HEK293 (cell line): Measurements from ENCODE around the gene SAG.

Source experiments
- CTCF ChIA-PET: fragments of 350-600 bp; formaldehyde crosslinking; extraction: SDS; loops from one replicate; lab custom pipeline; 2021; ENCODE audit warnings: antibody characterized with exemption; lab: Yijun Ruan, JAX
- POLR2A ChIA-PET: fragments of 300-600 bp; formaldehyde crosslinking; extraction: SDS; loops from one replicate; lab custom pipeline; 2020; ENCODE audit warnings: antibody characterized with exemption, inconsistent platforms; lab: Yijun Ruan, JAX
- H3K27ac ChIP-seq: fragments of 200-500 bp; sonication (Bioruptor generic); 2 replicates; pipeline ENCODE4 v1.5.1; 2014; ENCODE audit warnings: low read depth, low read length, control low read depth, inconsistent platforms; ENCODE audit errors: extremely low read depth
- H3K36me3 ChIP-seq, 2 experiments: fragments of 200-500 bp in 1 of 2; sonication (Bioruptor generic) in 1 of 2; 1 replicate in 1 of 2; 2 replicates in 1 of 2; pipeline ENCODE4 v1.5.1; 2014 to 2017; ENCODE audit warnings: inconsistent platforms in 2 of 2, low read length in 2 of 2; ENCODE audit not compliant: control insufficient read depth in 2 of 2, insufficient read depth in 1 of 2
- H3K4me1 ChIP-seq: fragments of 200-500 bp; sonication (Bioruptor generic); 2 replicates; pipeline ENCODE4 v1.5.1; 2014; ENCODE audit warnings: mild to moderate bottlenecking, low read length, inconsistent platforms; ENCODE audit not compliant: control insufficient read depth, insufficient read depth
- H3K4me3 ChIP-seq: 2 replicates; pipeline ENCODE4 v1.5.1; 2011; ENCODE audit warnings: low read depth, mild to moderate bottlenecking, control low read depth, low read length, moderate library complexity
- H3K9me3 ChIP-seq: fragments of 200-500 bp; sonication (Bioruptor generic); 2 replicates; pipeline ENCODE4 v1.5.1; 2014; ENCODE audit warnings: low read depth, low read length, inconsistent platforms; ENCODE audit not compliant: control insufficient read depth, insufficient read depth
- ATF2 ChIP-seq: fragments of 450-650 bp; formaldehyde crosslinking; IDR thresholded peaks from 2 replicates; pipeline ENCODE4 v1.5.1; 2016; ENCODE audit warnings: missing biosample characterization, missing genetic modification characterization, low read depth
- ELK4 ChIP-seq: IDR thresholded peaks from 2 replicates; pipeline ENCODE4 v1.6.1; 2011; ENCODE audit warnings: mild to moderate bottlenecking, low read depth, low read length, borderline replicate concordance
- SETDB1 ChIP-seq: IDR thresholded peaks from one replicate; pipeline ENCODE4 v1.6.1; 2017; ENCODE audit warnings: mild to moderate bottlenecking, low read length, moderate library complexity, mixed read lengths; ENCODE audit not compliant: insufficient read length
- SP7 ChIP-seq: fragments of 450-650 bp; formaldehyde crosslinking; IDR thresholded peaks from 2 replicates; pipeline ENCODE4 v1.5.1; 2016; ENCODE audit warnings: missing biosample characterization, missing genetic modification characterization
- ZBTB44 ChIP-seq: fragments of 450-650 bp; IDR thresholded peaks from 2 replicates; pipeline ENCODE4 v1.5.1; 2018; ENCODE audit warnings: missing biosample characterization, mild to moderate bottlenecking, missing genetic modification characterization
- ZNF112 ChIP-seq: fragments of 450-650 bp; formaldehyde crosslinking; IDR thresholded peaks from 2 replicates; pipeline ENCODE4 v1.5.0; 2017; ENCODE audit warnings: missing biosample characterization, missing genetic modification characterization
- ZNF121 ChIP-seq: fragments of 450-650 bp; formaldehyde crosslinking; IDR thresholded peaks from 2 replicates; pipeline ENCODE4 v1.5.1; 2016; ENCODE audit warnings: missing biosample characterization, missing genetic modification characterization
- ZNF138 ChIP-seq: fragments of 450-650 bp; formaldehyde crosslinking; IDR thresholded peaks from 2 replicates; pipeline ENCODE4 v1.5.1; 2016; ENCODE audit warnings: missing biosample characterization, missing genetic modification characterization, borderline replicate concordance
- ZNF211 ChIP-seq: fragments of 450-650 bp; formaldehyde crosslinking; IDR thresholded peaks from 2 replicates; pipeline ENCODE4 v1.5.1; 2016; ENCODE audit warnings: low read depth, missing biosample characterization, missing genetic modification characterization
- ZNF214 ChIP-seq: fragments of 450-650 bp; formaldehyde crosslinking; IDR thresholded peaks from 2 replicates; pipeline ENCODE4 v1.5.1; 2017; ENCODE audit warnings: missing biosample characterization, mild to moderate bottlenecking, missing genetic modification characterization, borderline replicate concordance
- ZNF404 ChIP-seq: fragments of 450-650 bp; formaldehyde crosslinking; IDR thresholded peaks from 2 replicates; pipeline ENCODE4 v1.5.1; 2017; ENCODE audit warnings: missing biosample characterization, missing genetic modification characterization
- ZNF501 ChIP-seq: fragments of 450-650 bp; formaldehyde crosslinking; IDR thresholded peaks from 2 replicates; pipeline ENCODE4 v1.5.1; 2016; ENCODE audit warnings: missing biosample characterization, missing genetic modification characterization
- ZNF510 ChIP-seq: fragments of 450-650 bp; formaldehyde crosslinking; IDR thresholded peaks from 2 replicates; pipeline ENCODE4 v1.5.1; 2018; ENCODE audit warnings: mild to moderate bottlenecking, missing genetic modification characterization, missing biosample characterization; ENCODE audit not compliant: insufficient replicate concordance
- ZNF560 ChIP-seq: fragments of 450-650 bp; formaldehyde crosslinking; IDR thresholded peaks from 2 replicates; pipeline ENCODE4 v1.5.1; 2017; ENCODE audit warnings: missing biosample characterization, missing genetic modification characterization, borderline replicate concordance
- ZNF639 ChIP-seq: fragments of 450-650 bp; formaldehyde crosslinking; IDR thresholded peaks from 2 replicates; pipeline ENCODE4 v1.5.1; 2016; ENCODE audit warnings: missing biosample characterization, missing genetic modification characterization
- ZNF664 ChIP-seq: fragments of 450-650 bp; formaldehyde crosslinking; IDR thresholded peaks from 2 replicates; pipeline ENCODE4 v1.5.1; 2016; ENCODE audit warnings: missing biosample characterization, missing genetic modification characterization
- ZNF692 ChIP-seq: fragments of 450-650 bp; formaldehyde crosslinking; IDR thresholded peaks from 2 replicates; pipeline ENCODE4 v1.5.1; 2016; ENCODE audit warnings: missing biosample characterization, missing genetic modification characterization

The SAG gene

GRCh38 chr2:233300401-233300800, 7.2 kb upstream of the SAG start (continued):
- TF ChIP-seq ZNF214 (tag by site-specific recombination) (no peak), ZNF510 (tag by site-specific recombination) (no peak), ZNF501 (no peak), ZNF692 (no peak), ZNF211 (no peak), ZNF112 (tag by site-specific recombination) (no peak), ZNF560 (no peak)

GRCh38 chr2:233301248-233301647, 6.4 kb upstream of the SAG start:
- Histone ChIP-seq H3K27ac (no peak overlapping the region), H3K4me1 (no peaks in the 10 kb centered on the region), H3K36me3 (peaks cover 0 to 6% of the 10 kb centered on the region in 2 experiments; a peak in 2 of 3 replicates), H3K9me3 (no peaks in the 10 kb centered on the region), H3K4me3 (no peak overlapping the region)
- CTCF ChIA-PET, result interaction anchor here (1.0 kb wide), 1 partner anchor 30 kb away, joined by 3 read pairs; no protein-coding TSS in a partner anchor
- POLR2A ChIA-PET, result no interaction called here
- TF ChIP-seq ZNF138 (tag by site-specific recombination) (no peak), ELK4 (no peak)

GRCh38 chr2:233301811-233302210, 5.8 kb upstream of the SAG start:
- POLR2A ChIA-PET, result interaction anchor here (0.5 to 1.0 kb wide), 2 partner anchors 50 to 910 kb away, joined by 3 to 8 read pairs; partner anchors contain the start of gene ATG16L1
- Histone ChIP-seq H3K9me3 (no peaks in the 10 kb centered on the region), H3K36me3 (peaks cover 0 to 2% of the 10 kb centered on the region in 2 experiments; a peak in 2 of 3 replicates), H3K4me1 (no peaks in the 10 kb centered on the region), H3K27ac (no peak overlapping the region)
- CTCF ChIA-PET, result interaction anchor here (0.6 to 1.0 kb wide), 5 partner anchors 18 to 141 kb away, joined by 3 read pairs; no protein-coding TSS in a partner anchor
- TF ChIP-seq ZNF639 (tag by site-specific recombination), result no peak
- TF ChIP-seq ZNF664, result no peak
- no peak for TF ChIP-seq ATF2 (tag by site-specific recombination)
- TF ChIP-seq ZNF121 (tag by site-specific recombination), result no peak
- no peak for TF ChIP-seq ZBTB44
- TF ChIP-seq SP7 (tag by site-specific recombination), result no peak
- no peak for TF ChIP-seq SETDB1
- TF ChIP-seq ZNF211, result no peak
- TF ChIP-seq ZNF692, result no peak
- TF ChIP-seq ZNF404 (tag by site-specific recombination), result no peak
- TF ChIP-seq, all 188 proteins: peak for 0
- no peak overlapping the region for H3K4me3 ChIP-seq
